ENCODE data around the gene FER.

GRCh38 chr5:108953940-108954339 lies 206.2 kb downstream of the FER start:
- TF ChIP-seq SYNCRIP (IDR thresholded peaks at IDR 0.05; ENCODE audit: insufficient read depth, low read depth, low read length) (no peak), ZNF619 (CRISPR knock-in tag; IDR thresholded peaks at IDR 0.05) (no peak), NFYB (CRISPR knock-in tag; IDR thresholded peaks at IDR 0.05) (no peak)

Data from HepG2 (cell line).